Neural cell (in vitro differentiated cells): Measurements from ENCODE around the gene CSTF2. TPM values are rescaled to one million over a fixed set of nuclear protein-coding genes. Genes with fewer than 3 reads are reported as not detected.

Experiments used
- polyA plus RNA-seq: library from polyadenylated mRNA; depleted of rRNA; stranded (reverse); fragments of >200 nt; gene quantifications from 2 replicates; pipeline ENCODE4 v1.2.3, GENCODE V29; 2014
- small RNA-seq, 3 experiments: library from RNA; depleted of rRNA; stranded (forward); fragments of <200 nt; gene quantifications; one replicate each; pipeline ENCODE3, GENCODE V24; 2012

CSTF2 gene
- polyA plus RNA-seq, 1 donor from 2014 or later, result 19.2 TPM

Small RNA genes within 50 kb of the gene (small RNA-seq; reads per million reads assigned to genes)
- gene RF00411, result 0 reads per million in 3 experiments

Other genes starting within 250 kb of the CSTF2 start
- 0.24 TPM in 1 of 2 replicates, not detected in the other for gene TNMD, start 235.5 kb upstream of the CSTF2 start, polyA plus RNA-seq
- 45.8 and 63.3 TPM in 2 replicates for gene TSPAN6, start 183.6 kb upstream of the CSTF2 start, polyA plus RNA-seq
- gene SRPX2, start 176.2 kb upstream of the CSTF2 start, polyA plus RNA-seq, result 0.59 TPM in 1 of 2 replicates, not detected in the other
- gene SYTL4, start 88.3 kb upstream of the CSTF2 start, polyA plus RNA-seq, result 0.11 TPM in 1 of 2 replicates, not detected in the other
- not detected in 2 replicates for gene NOX1, start 54.0 kb downstream of the CSTF2 start, polyA plus RNA-seq
- gene XKRX, start 108.5 kb downstream of the CSTF2 start, polyA plus RNA-seq, result not detected in 2 replicates
- gene ARL13A, start 149.3 kb downstream of the CSTF2 start, polyA plus RNA-seq, result not detected in 2 replicates
- gene TRMT2B, start 231.7 kb downstream of the CSTF2 start, polyA plus RNA-seq, result 6.0 and 6.8 TPM in 2 replicates